HepG2 (cell line): ENCODE measurements around the gene RB1. TPM values are rescaled to one million over a fixed set of nuclear protein-coding genes. Genes with fewer than 3 reads are reported as not detected.

Experiments used
- ATAC-seq: fragments of 200-7000 bp; cut with Tn5 transposase; 3 replicates; pipeline ENCODE4 v1.9.1; 2020; ENCODE audit warnings: mild to moderate bottlenecking, moderate library complexity
- BruUV-seq: library from RNA; stranded (reverse); fragments of 400-500 nt; replicated peaks from 2 replicates; lab custom pipeline; 2021; lab: Mats Ljungman, UMichigan
- CTCF ChIA-PET: fragments of 300-600 bp; formaldehyde crosslinking; extraction: SDS; loops from one replicate; lab custom pipeline; 2021; ENCODE audit warnings: low total read pairs, inconsistent platforms, low intra/inter-chr PET ratio; lab: Yijun Ruan, JAX
- POLR2A ChIA-PET: fragments of 350-600 bp; sonication (Branson Sonifier 250); formaldehyde crosslinking; loops from one replicate; lab custom pipeline; 2020; ENCODE audit warnings: antibody characterized with exemption, inconsistent platforms; lab: Yijun Ruan, JAX
- DNase-seq: peaks from one replicate; pipeline ENCODE4 v3.0.0-alpha.2; 2015; ENCODE audit warnings: low spot score
- FAIRE-seq: peaks from 3 replicates; lab custom pipeline; 2011; peaks lifted over from hg19 to GRCh38; lab: Jason Lieb, UNC
- H2AFZ ChIP-seq: one replicate; pipeline ENCODE4 v1.6.1; 2011; ENCODE audit warnings: low read length, inconsistent platforms
- H3K27ac ChIP-seq: fragments of 300-600 bp; 3 replicates; pipeline ENCODE4 v1.8.0; 2011; ENCODE audit warnings: mixed run types, mild to moderate bottlenecking, mixed read lengths, low read length, inconsistent platforms; ENCODE audit not compliant: insufficient read depth; ENCODE audit errors: extremely low read length
- H3K27me3 ChIP-seq, 2 experiments: fragments of 200-600 bp in 1 of 2; 2 replicates in 1 of 2; 3 replicates in 1 of 2; pipeline versions ENCODE4 v1.6.0 to v1.8.0; 2011; ENCODE audit warnings: low read length in 2 of 2, mild to moderate bottlenecking in 2 of 2, moderate library complexity in 2 of 2, inconsistent platforms in 1 of 2; ENCODE audit not compliant: insufficient read depth in 2 of 2, control insufficient read depth in 1 of 2
- H3K36me3 ChIP-seq, 2 experiments: fragments of 200-600 bp in 1 of 2; replicated peaks in 1 of 2; 2 replicates in 1 of 2; 3 replicates in 1 of 2; pipeline versions ENCODE4 v1.5.1 to v1.8.0; 2011; ENCODE audit warnings: low read length in 2 of 2, inconsistent platforms in 1 of 2; ENCODE audit not compliant: insufficient read depth in 2 of 2, control insufficient read depth in 1 of 2
- H3K4me1 ChIP-seq: 2 replicates; pipeline ENCODE4 v1.5.1; 2012; ENCODE audit warnings: low read length, inconsistent platforms; ENCODE audit not compliant: insufficient read depth
- H3K4me2 ChIP-seq: 2 replicates; pipeline ENCODE4 v1.6.0; 2011; ENCODE audit warnings: low read depth, low read length, inconsistent platforms
- H3K4me3 ChIP-seq, 3 experiments: fragments of 200-600 bp in 1 of 3; sonication (generic), shearing (Covaris generic) in 1 of 3; replicated peaks in 1 of 3; 2 replicates each; pipeline ENCODE4 v1.5.1; 2011 to 2016; ENCODE audit warnings: low read length in 3 of 3, inconsistent platforms in 2 of 3, low read depth in 2 of 3, mild to moderate bottlenecking in 2 of 3, control low read depth in 1 of 3, mixed read lengths in 1 of 3; ENCODE audit not compliant: insufficient read depth in 1 of 3
- H3K79me2 ChIP-seq: one replicate; pipeline ENCODE4 v1.6.1; 2011; ENCODE audit warnings: low read length, inconsistent platforms; ENCODE audit not compliant: insufficient read depth
- H3K9ac ChIP-seq: 2 replicates; pipeline ENCODE4 v1.6.0; 2011; ENCODE audit warnings: mild to moderate bottlenecking, low read depth, low read length, inconsistent platforms; ENCODE audit not compliant: insufficient read depth
- H3K9me3 ChIP-seq: 2 replicates; pipeline ENCODE4 v1.5.1; 2012; ENCODE audit warnings: mild to moderate bottlenecking, low read length
- H4K20me1 ChIP-seq: 2 replicates; pipeline ENCODE4 v1.6.0; 2011; ENCODE audit warnings: inconsistent platforms, mild to moderate bottlenecking, low read length, moderate library complexity; ENCODE audit not compliant: insufficient read depth
- ATM ChIP-seq: fragments of 450-650 bp; IDR thresholded peaks from 2 replicates; pipeline ENCODE4 v1.7.1; 2017; ENCODE audit warnings: mild to moderate bottlenecking, borderline replicate concordance
- GPN1 ChIP-seq: sonication (generic); formaldehyde crosslinking; IDR thresholded peaks from 2 replicates; pipeline ENCODE4 v1.5.1; 2020; ENCODE audit warnings: missing genetic modification reagents, borderline replicate concordance
- KLF13 ChIP-seq: sonication (generic); formaldehyde crosslinking; IDR thresholded peaks from 2 replicates; pipeline ENCODE4 v1.4.0; 2020; ENCODE audit warnings: mild to moderate bottlenecking, missing genetic modification reagents
- MAZ ChIP-seq, 2 experiments: sonication (generic) in 1 of 2; formaldehyde crosslinking in 1 of 2; IDR thresholded peaks; 2 replicates each; pipeline versions ENCODE4 v1.5.0 to v1.6.1; 2012 to 2020; ENCODE audit warnings: low read depth in 2 of 2, mild to moderate bottlenecking in 2 of 2, borderline replicate concordance in 1 of 2, improper control_type of control experiment in 1 of 2, low read length in 1 of 2, missing genetic modification reagents in 1 of 2, moderate library complexity in 1 of 2
- PRPF4 ChIP-seq: fragments of 200-400 bp; formaldehyde crosslinking; IDR thresholded peaks from 2 replicates; pipeline ENCODE4 v1.6.1; 2016; ENCODE audit warnings: low read length, low read depth; ENCODE audit not compliant: poor library complexity, severe bottlenecking
- SP5 ChIP-seq: IDR thresholded peaks from 2 replicates; pipeline ENCODE4 v1.6.1; 2016; ENCODE audit warnings: low read depth, borderline replicate concordance
- ZNF543 ChIP-seq: sonication (generic); formaldehyde crosslinking; IDR thresholded peaks from 2 replicates; pipeline ENCODE4 v1.4.0; 2020; ENCODE audit warnings: mild to moderate bottlenecking, missing genetic modification reagents
- ZNF703 ChIP-seq: sonication (generic); formaldehyde crosslinking; IDR thresholded peaks from 2 replicates; pipeline ENCODE4 v1.5.1; 2020; ENCODE audit warnings: missing genetic modification reagents, mild to moderate bottlenecking, moderate library complexity, borderline replicate concordance
- ZNF816 ChIP-seq: sonication (generic); formaldehyde crosslinking; IDR thresholded peaks from 2 replicates; pipeline ENCODE4 v1.8.0; 2022; ENCODE audit warnings: missing genetic modification reagents, mild to moderate bottlenecking, borderline replicate concordance
- WGBS: methylation state at CpG from one replicate; pipeline ENCODE4 v1.1.6; 2017; ENCODE audit warnings: low lambda C conversion rate; 5-methylcytosine and 5-hydroxymethylcytosine counted together
- in situ Hi-C: cut with HindIII; loops from 2 replicates; pipeline ENCODE4 v1.10.0; 2017; ENCODE audit warnings: low pct_unique_long_range_greater_than_20kb; ENCODE audit not compliant: extremely low pct_ligation_motif_present
- intact Hi-C: fragments of 100-400 bp; cut with micrococcal nuclease; formaldehyde crosslinking; loops from one replicate; pipeline ENCODE4 v1.10.0; 2022; ENCODE audit not compliant: unreplicated experiment
- polyA plus RNA-seq, 8 experiments: library from polyadenylated mRNA; depleted of rRNA in 3 of 8; stranded (reverse) in 7 of 8; unstranded in 1 of 8; fragments of >200 nt; fragmentation: Illumina TruSeq in 4 of 8; extraction: Trizol in 4 of 8; gene quantifications; 2 replicates each; pipeline versions ENCODE4 v1.2.1 to v1.2.3, GENCODE V29; 2011 to 2016; ENCODE audit warnings: low read depth in 4 of 8, missing spikeins in 1 of 8, mixed read lengths in 1 of 8; ENCODE audit not compliant: insufficient read depth in 1 of 8
- total RNA-seq, 5 experiments: library from RNA; depleted of rRNA; stranded (reverse); fragments of >200 nt; fragmentation: Illumina TruSeq; extraction: Trizol; gene quantifications; 2 replicates each; pipeline ENCODE4 v1.2.3, GENCODE V29; 2016; ENCODE audit warnings: low read depth in 1 of 5
- TF ChIP-seq, protein P1 (sequence below): sonication (generic); formaldehyde crosslinking; IDR thresholded peaks from 2 replicates; pipeline ENCODE4 v1.5.1; 2020; ENCODE audit warnings: missing genetic modification reagents, mild to moderate bottlenecking, borderline replicate concordance

RB1 gene
- total and polyA plus RNA-seq, 2 of the 13 experiments (the other 11 are each of a cell fraction or from before 2014, with no cell fraction given): 15.6 to 23.7 TPM

GRCh38 chr13:48346583-48346982 lies 43.0 kb downstream of the RB1 start:
- CTCF ChIA-PET: no interaction called here
- Histone ChIP-seq H3K4me3 (no peak overlapping the region), H4K20me1 (no peaks in the 10 kb centered on the region), H3K27me3 (no peaks in the 10 kb centered on the region), H3K9ac (no peak overlapping the region), H3K4me1 (peaks cover 6% of the 10 kb centered on the region), H2AFZ (no peak overlapping the region), H3K9me3 (no peaks in the 10 kb centered on the region), H3K36me3 (peaks cover 1 to 11% of the 10 kb centered on the region in 2 experiments; a peak in 2 of 5 replicates), H3K79me2 (no peaks in the 10 kb centered on the region), H3K27ac (no peak overlapping the region), H3K4me2 (no peak overlapping the region)
- POLR2A ChIA-PET: no interaction called here
- intact Hi-C loops (no loop called here), in situ Hi-C loops (no loop called here)
- ATAC-seq: no peak
- no peak for DNase-seq
- 100% methylated on average over 1 of the region's 1 CpG for WGBS
- no TSS peak for BruUV-seq
- TF ChIP-seq PRPF4: no peak
- TF ChIP-seq GPN1 (CRISPR knock-in tag): no peak
- TF ChIP-seq MAZ (IDR thresholded peaks at IDR 0.05; ENCODE audit: borderline replicate concordance, low read depth, low read length): no peak
- no peak for TF ChIP-seq MAZ (CRISPR knock-in tag; IDR thresholded peaks at IDR 0.05; ENCODE audit: low read depth)
- no peak for TF ChIP-seq ZNF703 (CRISPR knock-in tag)
- TF ChIP-seq ZNF543 (CRISPR knock-in tag): no peak
- TF ChIP-seq KLF13 (CRISPR knock-in tag): no peak
- no peak for TF ChIP-seq SP5
- TF ChIP-seq ZNF816 (CRISPR knock-in tag): no peak
- TF ChIP-seq ATM: no peak
- TF ChIP-seq, protein P1, sequence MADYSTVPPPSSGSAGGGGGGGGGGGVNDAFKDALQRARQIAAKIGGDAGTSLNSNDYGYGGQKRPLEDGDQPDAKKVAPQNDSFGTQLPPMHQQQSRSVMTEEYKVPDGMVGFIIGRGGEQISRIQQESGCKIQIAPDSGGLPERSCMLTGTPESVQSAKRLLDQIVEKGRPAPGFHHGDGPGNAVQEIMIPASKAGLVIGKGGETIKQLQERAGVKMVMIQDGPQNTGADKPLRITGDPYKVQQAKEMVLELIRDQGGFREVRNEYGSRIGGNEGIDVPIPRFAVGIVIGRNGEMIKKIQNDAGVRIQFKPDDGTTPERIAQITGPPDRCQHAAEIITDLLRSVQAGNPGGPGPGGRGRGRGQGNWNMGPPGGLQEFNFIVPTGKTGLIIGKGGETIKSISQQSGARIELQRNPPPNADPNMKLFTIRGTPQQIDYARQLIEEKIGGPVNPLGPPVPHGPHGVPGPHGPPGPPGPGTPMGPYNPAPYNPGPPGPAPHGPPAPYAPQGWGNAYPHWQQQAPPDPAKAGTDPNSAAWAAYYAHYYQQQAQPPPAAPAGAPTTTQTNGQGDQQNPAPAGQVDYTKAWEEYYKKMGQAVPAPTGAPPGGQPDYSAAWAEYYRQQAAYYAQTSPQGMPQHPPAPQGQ (CRISPR knock-in tag): no peak
- FAIRE-seq: no peak
